WTC11 (cell line): Measurements from ENCODE around the gene ANO9. TPM values are rescaled to one million over a fixed set of nuclear protein-coding genes. Genes with fewer than 3 reads are reported as not detected.
A peak's percentile ranks its signal among the peaks of the same experiment; 100 is the strongest.

Experiments
- ATAC-seq: fragments of 200-7000 bp; cut with Tn5 transposase; 2 replicates; pipeline ENCODE4 v1.10.0; 2021; ENCODE audit warnings: mild to moderate bottlenecking, moderate library complexity
- CTCF ChIA-PET: fragments of 300-600 bp; sonication (Branson Sonifier 250); formaldehyde crosslinking; loops from one replicate; lab custom pipeline; 2021; ENCODE audit warnings: antibody characterized with exemption; lab: Charles Lee
- POLR2A ChIA-PET: fragments of 350-600 bp; sonication (Branson Sonifier 250); formaldehyde crosslinking; loops from one replicate; lab custom pipeline; 2021; ENCODE audit warnings: antibody characterized with exemption; lab: Charles Lee
- DNase-seq: peaks from one replicate; pipeline ENCODE4 v3.0.0; 2021; ENCODE audit warnings: low spot score
- H3K27ac Mint-ChIP-seq: 2 replicates; pipeline ENCODE4 v1.8.0; 2021; ENCODE audit warnings: mixed read lengths
- H3K27me3 Mint-ChIP-seq: 2 replicates; pipeline ENCODE4 v1.8.0; 2021; ENCODE audit warnings: low read depth, mild to moderate bottlenecking, moderate library complexity, mixed read lengths
- H3K36me3 Mint-ChIP-seq: 2 replicates; pipeline ENCODE4 v1.8.0; 2021; ENCODE audit warnings: mixed read lengths
- H3K4me1 Mint-ChIP-seq: 2 replicates; pipeline ENCODE4 v1.8.0; 2022; ENCODE audit warnings: mixed read lengths
- H3K4me3 Mint-ChIP-seq: 2 replicates; pipeline ENCODE4 v1.8.0; 2021; ENCODE audit warnings: mild to moderate bottlenecking, moderate library complexity, mixed read lengths
- H3K9me3 Mint-ChIP-seq: 2 replicates; pipeline ENCODE4 v1.8.0; 2021; ENCODE audit warnings: mixed read lengths
- ATF1 ChIP-seq: sonication (generic); formaldehyde crosslinking; IDR thresholded peaks from 2 replicates; pipeline ENCODE4 v1.8.1; 2023; ENCODE audit warnings: mild to moderate bottlenecking, moderate library complexity, missing genetic modification reagents
- ATF3 ChIP-seq: sonication (generic); formaldehyde crosslinking; conservative IDR thresholded peaks from 2 replicates; pipeline ENCODE4 v1.8.1; 2022; ENCODE audit warnings: mild to moderate bottlenecking, missing genetic modification reagents
- CREB1 ChIP-seq: sonication (generic); formaldehyde crosslinking; IDR thresholded peaks from 2 replicates; pipeline ENCODE4 v1.8.0; 2023; ENCODE audit warnings: mild to moderate bottlenecking, missing genetic modification reagents
- HMGA2 ChIP-seq: fragments of 250-450 bp; sonication (Bioruptor Pico); IDR thresholded peaks from 2 replicates; pipeline ENCODE4 v1.4.0; 2021; ENCODE audit warnings: mild to moderate bottlenecking, moderate library complexity
- JAZF1 ChIP-seq: fragments of 250-450 bp; sonication (Bioruptor Pico); IDR thresholded peaks from 2 replicates; pipeline ENCODE4 v1.9.0; 2021; ENCODE audit warnings: moderate library complexity, mild to moderate bottlenecking, inconsistent platforms
- NFYB ChIP-seq: sonication (generic); formaldehyde crosslinking; conservative IDR thresholded peaks from 2 replicates; pipeline ENCODE4 v1.8.0; 2022; ENCODE audit warnings: low read depth, missing genetic modification reagents
- RELA ChIP-seq: sonication (generic); formaldehyde crosslinking; IDR thresholded peaks from 2 replicates; pipeline ENCODE4 v1.8.1; 2022; ENCODE audit warnings: missing genetic modification reagents, mild to moderate bottlenecking, borderline replicate concordance
- RORB ChIP-seq: fragments of 250-450 bp; sonication (Bioruptor Pico); IDR thresholded peaks from 2 replicates; pipeline ENCODE4 v1.9.0; 2021; ENCODE audit warnings: mild to moderate bottlenecking
- TCF7 ChIP-seq: sonication (generic); formaldehyde crosslinking; IDR thresholded peaks from 2 replicates; pipeline ENCODE4 v1.8.0; 2022; ENCODE audit warnings: mild to moderate bottlenecking, low read depth, missing genetic modification reagents, moderate library complexity
- TEAD4 ChIP-seq: sonication (generic); formaldehyde crosslinking; IDR thresholded peaks from 2 replicates; pipeline ENCODE4 v1.8.0; 2022; ENCODE audit warnings: mild to moderate bottlenecking, missing genetic modification reagents
- ZNF219 ChIP-seq: sonication (generic); formaldehyde crosslinking; IDR thresholded peaks from 2 replicates; pipeline ENCODE4 v1.8.0; 2023; ENCODE audit warnings: missing genetic modification reagents, mild to moderate bottlenecking, borderline replicate concordance
- ZNF512 ChIP-seq: sonication (generic); formaldehyde crosslinking; IDR thresholded peaks from 2 replicates; pipeline ENCODE4 v1.8.1; 2022; ENCODE audit warnings: missing genetic modification reagents, borderline replicate concordance
- total RNA-seq: library from RNA; stranded (reverse); gene quantifications from 3 replicates; pipeline ENCODE4 v1.2.3, GENCODE V29; 2021
- TF ChIP-seq, protein P1 (sequence below): sonication (generic); formaldehyde crosslinking; IDR thresholded peaks from 2 replicates; pipeline ENCODE4 v1.8.1; 2023; ENCODE audit warnings: mild to moderate bottlenecking, missing genetic modification reagents
- TF ChIP-seq, protein P2 (sequence below): fragments of 250-450 bp; sonication (Bioruptor Pico); IDR thresholded peaks from 2 replicates; pipeline ENCODE4 v1.9.0; 2021; ENCODE audit warnings: mild to moderate bottlenecking
- TF ChIP-seq, protein P3 (sequence below): sonication (generic); formaldehyde crosslinking; IDR thresholded peaks from 2 replicates; pipeline ENCODE4 v1.8.0; 2022; ENCODE audit warnings: mild to moderate bottlenecking, missing genetic modification reagents
- TF ChIP-seq, protein P4 (sequence below): fragments of 250-450 bp; sonication (Bioruptor Pico); IDR thresholded peaks from 2 replicates; pipeline ENCODE4 v1.9.0; 2021; ENCODE audit warnings: mild to moderate bottlenecking, borderline replicate concordance

The ANO9 gene
- total RNA-seq, 1 experiment from 2014 or later = 13.2 TPM

DNA sequence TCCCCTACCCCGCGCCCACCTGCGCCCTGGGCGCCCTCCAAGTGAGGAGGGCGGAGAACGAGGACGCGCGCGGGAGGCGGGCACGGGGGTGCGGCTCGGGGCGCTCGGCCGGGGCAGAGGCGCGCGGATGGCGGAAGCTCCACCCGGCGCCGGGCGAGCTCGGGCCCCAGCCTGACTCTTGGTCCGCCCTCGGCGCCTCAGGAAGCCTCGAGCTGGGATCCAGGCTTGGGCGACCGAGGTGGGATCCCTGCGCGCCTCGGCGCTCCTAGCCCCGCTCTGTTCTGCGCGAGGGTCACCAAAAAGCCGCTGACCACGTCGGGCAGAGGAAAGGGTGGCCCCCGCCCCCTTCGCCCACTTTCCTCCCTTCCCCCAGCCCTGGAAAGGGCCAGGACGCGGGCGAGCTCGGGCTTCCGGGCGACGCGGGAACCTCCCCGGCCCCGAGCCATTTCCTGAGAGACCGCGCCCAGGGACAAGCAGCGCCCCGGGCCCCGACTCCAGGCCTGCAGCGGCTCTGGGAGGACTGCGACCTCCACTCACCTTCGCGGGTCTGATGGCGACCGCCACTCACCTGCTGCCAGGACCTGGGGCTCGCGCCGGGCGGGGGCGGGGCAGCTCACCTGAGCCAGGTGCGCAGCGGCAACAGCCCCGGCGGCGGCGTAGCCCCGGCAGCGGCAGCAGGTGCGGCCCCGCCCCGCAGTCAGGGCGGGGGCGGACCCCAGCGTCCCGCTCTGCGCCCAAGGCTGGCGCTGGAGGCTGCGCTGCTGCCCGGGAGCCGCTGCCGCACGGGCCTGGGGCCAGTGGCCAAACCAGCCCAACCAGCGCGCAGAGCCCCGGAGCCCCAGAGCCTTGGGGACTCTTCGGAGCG lies 24.8 kb downstream of the ANO9 start (continued):
- TF ChIP-seq TEAD4 = no peak
- no peak for TF ChIP-seq HMGA2 (CRISPR knock-in tag)
- no peak for TF ChIP-seq ZNF219 (CRISPR knock-in tag)
- TF ChIP-seq, protein P1, sequence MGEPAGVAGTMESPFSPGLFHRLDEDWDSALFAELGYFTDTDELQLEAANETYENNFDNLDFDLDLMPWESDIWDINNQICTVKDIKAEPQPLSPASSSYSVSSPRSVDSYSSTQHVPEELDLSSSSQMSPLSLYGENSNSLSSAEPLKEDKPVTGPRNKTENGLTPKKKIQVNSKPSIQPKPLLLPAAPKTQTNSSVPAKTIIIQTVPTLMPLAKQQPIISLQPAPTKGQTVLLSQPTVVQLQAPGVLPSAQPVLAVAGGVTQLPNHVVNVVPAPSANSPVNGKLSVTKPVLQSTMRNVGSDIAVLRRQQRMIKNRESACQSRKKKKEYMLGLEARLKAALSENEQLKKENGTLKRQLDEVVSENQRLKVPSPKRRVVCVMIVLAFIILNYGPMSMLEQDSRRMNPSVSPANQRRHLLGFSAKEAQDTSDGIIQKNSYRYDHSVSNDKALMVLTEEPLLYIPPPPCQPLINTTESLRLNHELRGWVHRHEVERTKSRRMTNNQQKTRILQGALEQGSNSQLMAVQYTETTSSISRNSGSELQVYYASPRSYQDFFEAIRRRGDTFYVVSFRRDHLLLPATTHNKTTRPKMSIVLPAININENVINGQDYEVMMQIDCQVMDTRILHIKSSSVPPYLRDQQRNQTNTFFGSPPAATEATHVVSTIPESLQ = no peak
- no peak for TF ChIP-seq JAZF1 (CRISPR knock-in tag)
- TF ChIP-seq, protein P2, sequence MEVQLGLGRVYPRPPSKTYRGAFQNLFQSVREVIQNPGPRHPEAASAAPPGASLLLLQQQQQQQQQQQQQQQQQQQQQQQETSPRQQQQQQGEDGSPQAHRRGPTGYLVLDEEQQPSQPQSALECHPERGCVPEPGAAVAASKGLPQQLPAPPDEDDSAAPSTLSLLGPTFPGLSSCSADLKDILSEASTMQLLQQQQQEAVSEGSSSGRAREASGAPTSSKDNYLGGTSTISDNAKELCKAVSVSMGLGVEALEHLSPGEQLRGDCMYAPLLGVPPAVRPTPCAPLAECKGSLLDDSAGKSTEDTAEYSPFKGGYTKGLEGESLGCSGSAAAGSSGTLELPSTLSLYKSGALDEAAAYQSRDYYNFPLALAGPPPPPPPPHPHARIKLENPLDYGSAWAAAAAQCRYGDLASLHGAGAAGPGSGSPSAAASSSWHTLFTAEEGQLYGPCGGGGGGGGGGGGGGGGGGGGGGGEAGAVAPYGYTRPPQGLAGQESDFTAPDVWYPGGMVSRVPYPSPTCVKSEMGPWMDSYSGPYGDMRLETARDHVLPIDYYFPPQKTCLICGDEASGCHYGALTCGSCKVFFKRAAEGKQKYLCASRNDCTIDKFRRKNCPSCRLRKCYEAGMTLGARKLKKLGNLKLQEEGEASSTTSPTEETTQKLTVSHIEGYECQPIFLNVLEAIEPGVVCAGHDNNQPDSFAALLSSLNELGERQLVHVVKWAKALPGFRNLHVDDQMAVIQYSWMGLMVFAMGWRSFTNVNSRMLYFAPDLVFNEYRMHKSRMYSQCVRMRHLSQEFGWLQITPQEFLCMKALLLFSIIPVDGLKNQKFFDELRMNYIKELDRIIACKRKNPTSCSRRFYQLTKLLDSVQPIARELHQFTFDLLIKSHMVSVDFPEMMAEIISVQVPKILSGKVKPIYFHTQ (CRISPR knock-in tag) = no peak
- TF ChIP-seq, protein P3, sequence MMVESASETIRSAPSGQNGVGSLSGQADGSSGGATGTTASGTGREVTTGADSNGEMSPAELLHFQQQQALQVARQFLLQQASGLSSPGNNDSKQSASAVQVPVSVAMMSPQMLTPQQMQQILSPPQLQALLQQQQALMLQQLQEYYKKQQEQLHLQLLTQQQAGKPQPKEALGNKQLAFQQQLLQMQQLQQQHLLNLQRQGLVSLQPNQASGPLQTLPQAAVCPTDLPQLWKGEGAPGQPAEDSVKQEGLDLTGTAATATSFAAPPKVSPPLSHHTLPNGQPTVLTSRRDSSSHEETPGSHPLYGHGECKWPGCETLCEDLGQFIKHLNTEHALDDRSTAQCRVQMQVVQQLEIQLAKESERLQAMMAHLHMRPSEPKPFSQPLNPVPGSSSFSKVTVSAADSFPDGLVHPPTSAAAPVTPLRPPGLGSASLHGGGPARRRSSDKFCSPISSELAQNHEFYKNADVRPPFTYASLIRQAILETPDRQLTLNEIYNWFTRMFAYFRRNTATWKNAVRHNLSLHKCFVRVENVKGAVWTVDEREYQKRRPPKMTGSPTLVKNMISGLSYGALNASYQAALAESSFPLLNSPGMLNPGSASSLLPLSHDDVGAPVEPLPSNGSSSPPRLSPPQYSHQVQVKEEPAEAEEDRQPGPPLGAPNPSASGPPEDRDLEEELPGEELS = peak; percentile 62
- TF ChIP-seq CREB1 = no peak

- DNase-seq = peak; percentile 21
- Mint-ChIP-seq H3K27me3 (peaks cover 10% of the 10 kb centered on the region), H3K36me3 (no peaks in the 10 kb centered on the region), H3K4me3 (peak overlapping the region; percentile 74), H3K9me3 (no peaks in the 10 kb centered on the region), H3K27ac (no peak overlapping the region), H3K4me1 (peaks cover 23% of the 10 kb centered on the region)
- TF ChIP-seq ZNF512 (CRISPR knock-in tag) (no peak), RORB (CRISPR knock-in tag) (no peak), RELA (CRISPR knock-in tag) (no peak), ATF1 (CRISPR knock-in tag) (0 out of 2 replicates have a peak, but pooled peaks have one; percentile 52), ATF3 (CRISPR knock-in tag) (0 out of 2 replicates have a peak, but pooled peaks have one; percentile 25), TCF7 (no peak), NFYB (no peak)
- TF ChIP-seq, protein P4, sequence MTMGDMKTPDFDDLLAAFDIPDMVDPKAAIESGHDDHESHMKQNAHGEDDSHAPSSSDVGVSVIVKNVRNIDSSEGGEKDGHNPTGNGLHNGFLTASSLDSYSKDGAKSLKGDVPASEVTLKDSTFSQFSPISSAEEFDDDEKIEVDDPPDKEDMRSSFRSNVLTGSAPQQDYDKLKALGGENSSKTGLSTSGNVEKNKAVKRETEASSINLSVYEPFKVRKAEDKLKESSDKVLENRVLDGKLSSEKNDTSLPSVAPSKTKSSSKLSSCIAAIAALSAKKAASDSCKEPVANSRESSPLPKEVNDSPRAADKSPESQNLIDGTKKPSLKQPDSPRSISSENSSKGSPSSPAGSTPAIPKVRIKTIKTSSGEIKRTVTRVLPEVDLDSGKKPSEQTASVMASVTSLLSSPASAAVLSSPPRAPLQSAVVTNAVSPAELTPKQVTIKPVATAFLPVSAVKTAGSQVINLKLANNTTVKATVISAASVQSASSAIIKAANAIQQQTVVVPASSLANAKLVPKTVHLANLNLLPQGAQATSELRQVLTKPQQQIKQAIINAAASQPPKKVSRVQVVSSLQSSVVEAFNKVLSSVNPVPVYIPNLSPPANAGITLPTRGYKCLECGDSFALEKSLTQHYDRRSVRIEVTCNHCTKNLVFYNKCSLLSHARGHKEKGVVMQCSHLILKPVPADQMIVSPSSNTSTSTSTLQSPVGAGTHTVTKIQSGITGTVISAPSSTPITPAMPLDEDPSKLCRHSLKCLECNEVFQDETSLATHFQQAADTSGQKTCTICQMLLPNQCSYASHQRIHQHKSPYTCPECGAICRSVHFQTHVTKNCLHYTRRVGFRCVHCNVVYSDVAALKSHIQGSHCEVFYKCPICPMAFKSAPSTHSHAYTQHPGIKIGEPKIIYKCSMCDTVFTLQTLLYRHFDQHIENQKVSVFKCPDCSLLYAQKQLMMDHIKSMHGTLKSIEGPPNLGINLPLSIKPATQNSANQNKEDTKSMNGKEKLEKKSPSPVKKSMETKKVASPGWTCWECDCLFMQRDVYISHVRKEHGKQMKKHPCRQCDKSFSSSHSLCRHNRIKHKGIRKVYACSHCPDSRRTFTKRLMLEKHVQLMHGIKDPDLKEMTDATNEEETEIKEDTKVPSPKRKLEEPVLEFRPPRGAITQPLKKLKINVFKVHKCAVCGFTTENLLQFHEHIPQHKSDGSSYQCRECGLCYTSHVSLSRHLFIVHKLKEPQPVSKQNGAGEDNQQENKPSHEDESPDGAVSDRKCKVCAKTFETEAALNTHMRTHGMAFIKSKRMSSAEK = no peak
- ChIA-PET POLR2A (interaction anchor here (0.9 to 2.4 kb wide), 7 partner anchors 9 to 120 kb away, joined by 3 to 12 read pairs (median 4); partner anchors contain the start of genes IFITM5 and PKP3), CTCF (interaction anchor here (0.8 to 3.9 kb wide), 9 partner anchors 9 to 166 kb away, joined by 3 to 35 read pairs (median 4); no protein-coding TSS in a partner anchor)
- peak; percentile 1; the same call in 1 of the 2 replicates for ATAC-seq
These were observed 25.6 kb downstream of the ANO9 start for GRCh38 chr11:416051-416756.
